ENCODE results near the gene WWTR1. TPM values are rescaled to one million over a fixed set of nuclear protein-coding genes. Genes with fewer than 3 reads are reported as not detected.

The WWTR1 gene
- polyA plus RNA-seq, 2 of the 4 experiments (the other 2 are of a cell fraction): 99.7 to 164 TPM

GRCh38 chr3:149618151-149619123 lies 39.4 kb downstream of the WWTR1 start:
- no peak for TF ChIP-seq ZC3H11A (IDR thresholded peaks at IDR 0.05)
- no peak for TF ChIP-seq CEBPB (IDR thresholded peaks at IDR 0.05)
- TF ChIP-seq JUN (IDR thresholded peaks at IDR 0.05): no peak
- no peak for TF ChIP-seq NR3C1 (IDR thresholded peaks at IDR 0.05)
- TF ChIP-seq, protein P1, sequence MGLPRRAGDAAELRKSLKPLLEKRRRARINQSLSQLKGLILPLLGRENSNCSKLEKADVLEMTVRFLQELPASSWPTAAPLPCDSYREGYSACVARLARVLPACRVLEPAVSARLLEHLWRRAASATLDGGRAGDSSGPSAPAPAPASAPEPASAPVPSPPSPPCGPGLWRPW (IDR thresholded peaks at IDR 0.05): no peak
- TF ChIP-seq JUNB (IDR thresholded peaks at IDR 0.05): no peak
- no peak for TF ChIP-seq CBX8 (IDR thresholded peaks at IDR 0.05)
- no peak for TF ChIP-seq EHF (CRISPR knock-in tag; IDR thresholded peaks at IDR 0.05)
- TF ChIP-seq GATA3 (IDR thresholded peaks at IDR 0.05; ENCODE audit: borderline replicate concordance): peak; percentile 45; the same call in 1 of the 2 replicates
- no peak for TF ChIP-seq CTCF (IDR thresholded peaks at IDR 0.05)
- TF ChIP-seq RARB (CRISPR knock-in tag; IDR thresholded peaks at IDR 0.05): no peak
- TF ChIP-seq FOXS1 (CRISPR knock-in tag; IDR thresholded peaks at IDR 0.05): no peak
- no peak for TF ChIP-seq ZNF302 (CRISPR knock-in tag; IDR thresholded peaks at IDR 0.05)
- TF ChIP-seq MAFK (IDR thresholded peaks at IDR 0.05; ENCODE audit: partially characterized antibody): no peak
- no peak for TF ChIP-seq MAZ (IDR thresholded peaks at IDR 0.05; ENCODE audit: borderline replicate concordance, low read depth, low read length)
- TF ChIP-seq, protein P2, sequence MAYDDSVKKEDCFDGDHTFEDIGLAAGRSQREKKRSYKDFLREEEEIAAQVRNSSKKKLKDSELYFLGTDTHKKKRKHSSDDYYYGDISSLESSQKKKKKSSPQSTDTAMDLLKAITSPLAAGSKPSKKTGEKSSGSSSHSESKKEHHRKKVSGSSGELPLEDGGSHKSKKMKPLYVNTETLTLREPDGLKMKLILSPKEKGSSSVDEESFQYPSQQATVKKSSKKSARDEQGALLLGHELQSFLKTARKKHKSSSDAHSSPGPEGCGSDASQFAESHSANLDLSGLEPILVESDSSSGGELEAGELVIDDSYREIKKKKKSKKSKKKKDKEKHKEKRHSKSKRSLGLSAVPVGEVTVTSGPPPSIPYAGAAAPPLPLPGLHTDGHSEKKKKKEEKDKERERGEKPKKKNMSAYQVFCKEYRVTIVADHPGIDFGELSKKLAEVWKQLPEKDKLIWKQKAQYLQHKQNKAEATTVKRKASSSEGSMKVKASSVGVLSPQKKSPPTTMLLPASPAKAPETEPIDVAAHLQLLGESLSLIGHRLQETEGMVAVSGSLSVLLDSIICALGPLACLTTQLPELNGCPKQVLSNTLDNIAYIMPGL (CRISPR knock-in tag; IDR thresholded peaks at IDR 0.05; ENCODE audit: borderline replicate concordance): no peak
- no peak for TF ChIP-seq RNF2 (IDR thresholded peaks at IDR 0.05; ENCODE audit: borderline replicate concordance, low read depth)
- TF ChIP-seq, protein P3, sequence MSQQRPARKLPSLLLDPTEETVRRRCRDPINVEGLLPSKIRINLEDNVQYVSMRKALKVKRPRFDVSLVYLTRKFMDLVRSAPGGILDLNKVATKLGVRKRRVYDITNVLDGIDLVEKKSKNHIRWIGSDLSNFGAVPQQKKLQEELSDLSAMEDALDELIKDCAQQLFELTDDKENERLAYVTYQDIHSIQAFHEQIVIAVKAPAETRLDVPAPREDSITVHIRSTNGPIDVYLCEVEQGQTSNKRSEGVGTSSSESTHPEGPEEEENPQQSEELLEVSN (IDR thresholded peaks at IDR 0.05; ENCODE audit: borderline replicate concordance, low read depth): no peak
- no peak for TF ChIP-seq RCOR1 (IDR thresholded peaks at IDR 0.05; ENCODE audit: low read depth, low read length)
- TF ChIP-seq EP300 (IDR thresholded peaks at IDR 0.05): peak in 1 of 2 experiments; percentile 34; a peak in 2 of 5 replicates
- TF ChIP-seq TFCP2L1 (CRISPR knock-in tag; IDR thresholded peaks at IDR 0.05): no peak
- no peak for TF ChIP-seq TP53 (CRISPR knock-in tag; IDR thresholded peaks at IDR 0.05)
- 0 out of 3 replicates have a peak, but pooled peaks have one; percentile 12 for TF ChIP-seq SMC3 (IDR thresholded peaks at IDR 0.05)
- TF ChIP-seq, protein P4, sequence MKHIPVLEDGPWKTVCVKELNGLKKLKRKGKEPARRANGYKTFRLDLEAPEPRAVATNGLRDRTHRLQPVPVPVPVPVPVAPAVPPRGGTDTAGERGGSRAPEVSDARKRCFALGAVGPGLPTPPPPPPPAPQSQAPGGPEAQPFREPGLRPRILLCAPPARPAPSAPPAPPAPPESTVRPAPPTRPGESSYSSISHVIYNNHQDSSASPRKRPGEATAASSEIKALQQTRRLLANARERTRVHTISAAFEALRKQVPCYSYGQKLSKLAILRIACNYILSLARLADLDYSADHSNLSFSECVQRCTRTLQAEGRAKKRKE (CRISPR knock-in tag; IDR thresholded peaks at IDR 0.05; ENCODE audit: low read depth): no peak
- no peak for TF ChIP-seq ZFP36 (IDR thresholded peaks at IDR 0.05; ENCODE audit: borderline replicate concordance, partially characterized antibody)
- ATAC-seq (peak; percentile 36 to 63; a peak in 3 of 6 replicates), DNase-seq (ENCODE audit: low read depth in 1 of 2, low spot score in 1 of 2) (peak in 1 of 2 experiments; percentile 74), FAIRE-seq (no peak)
- H3K27ac ChIP-seq: peak overlapping the region; percentile 40 to 75; a peak in 5 of 6 replicates
- peak overlapping the region; percentile 56 for H3K4me2 ChIP-seq
- H3K4me1 ChIP-seq: peaks cover 86% of the 10 kb centered on the region
- H3K9me3 ChIP-seq: no peaks in the 10 kb centered on the region
- 61% methylated on average over 15 of the region's 15 CpGs for WGBS (ENCODE audit: missing lambda C conversion rate)
- CTCF ChIA-PET: interaction anchor here (1.0 to 2.0 kb wide), 5 partner anchors 10 to 99 kb away, joined by 3 to 7 read pairs (median 4); no protein-coding TSS in a partner anchor
- H3K4me3 ChIP-seq: no peak overlapping the region
- POLR2A ChIA-PET: interaction anchor here (1.1 kb wide), 1 partner anchor 39 kb away, joined by 5 read pairs; the partner anchor contains the start of gene WWTR1
